Stimulated activated naive CD4-positive, alpha-beta T cell (primary cell): ENCODE data around the gene MPRIP.

Experiments
- DNase-seq, 6 experiments: peaks; one replicate each; lab custom pipeline; 2025; lab: John Stamatoyannopoulos, UW

MPRIP gene

DNA sequence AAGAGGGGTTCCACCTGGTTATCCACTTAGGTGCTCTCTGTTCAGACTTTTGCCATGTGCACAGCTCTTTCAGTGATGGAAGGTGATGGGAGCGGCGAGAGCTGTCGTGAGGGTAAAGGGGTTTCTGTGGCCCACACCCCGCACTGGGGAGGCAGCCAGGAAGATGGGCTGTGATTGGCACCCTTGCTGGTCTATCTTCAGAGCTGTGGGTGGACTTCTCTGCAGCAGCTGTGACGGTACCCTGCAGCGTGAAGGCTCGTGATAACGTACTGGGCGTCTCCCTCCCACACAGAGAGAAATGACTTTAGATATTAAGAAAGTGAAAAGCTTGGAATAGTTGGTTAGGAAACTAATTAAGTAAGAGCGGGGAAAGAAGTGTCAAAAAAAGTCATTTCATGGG, 45.8 kb downstream of the MPRIP start:
- no peak for DNase-seq

DNA sequence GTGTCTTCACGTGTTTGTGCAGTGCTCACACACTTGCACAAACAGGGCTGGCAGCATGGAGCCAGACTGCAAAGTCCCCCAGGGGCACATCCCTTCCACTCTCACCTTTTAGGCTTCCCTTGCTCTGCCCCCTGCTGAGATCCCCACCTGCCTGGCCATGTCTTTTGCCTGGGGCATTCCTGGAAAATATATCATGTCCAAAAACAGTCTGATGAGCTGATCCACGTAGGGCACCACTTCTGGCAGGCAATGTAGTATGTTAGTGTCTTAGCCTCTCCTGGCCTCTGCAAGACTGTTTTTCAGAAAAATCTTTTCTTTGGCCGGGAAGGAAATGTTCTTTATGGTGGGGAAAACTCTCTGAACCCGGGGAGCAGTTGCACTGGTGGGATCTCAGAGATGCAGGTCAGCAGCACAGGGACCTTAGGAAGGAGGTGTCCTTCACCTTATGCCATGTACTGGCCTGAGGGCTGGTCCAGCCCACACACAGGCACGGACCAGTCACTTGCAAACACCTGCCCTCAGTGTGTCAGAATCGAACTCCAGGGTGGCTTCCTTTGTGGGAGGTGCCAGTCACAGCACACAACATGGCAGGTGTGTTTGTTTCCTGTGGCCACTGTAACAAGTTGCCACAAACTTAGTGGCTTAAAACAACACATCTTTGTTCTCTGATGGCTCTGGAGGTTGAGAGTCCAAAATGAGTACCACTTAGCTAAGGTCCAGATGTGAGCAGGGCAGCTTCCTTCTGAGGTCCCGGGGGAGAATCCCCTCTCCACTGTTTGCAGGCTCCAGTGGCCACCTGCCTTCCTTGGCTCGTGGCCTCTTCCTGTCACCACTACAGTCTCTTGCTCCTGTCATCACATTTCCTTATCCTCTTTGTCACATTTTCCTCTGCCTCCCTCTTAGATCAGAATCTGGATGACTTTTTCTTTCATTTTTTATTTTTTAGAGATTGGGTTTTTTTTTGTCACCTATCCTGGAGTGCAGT, 46.6 kb downstream of the MPRIP start:
- no peak for DNase-seq

DNA sequence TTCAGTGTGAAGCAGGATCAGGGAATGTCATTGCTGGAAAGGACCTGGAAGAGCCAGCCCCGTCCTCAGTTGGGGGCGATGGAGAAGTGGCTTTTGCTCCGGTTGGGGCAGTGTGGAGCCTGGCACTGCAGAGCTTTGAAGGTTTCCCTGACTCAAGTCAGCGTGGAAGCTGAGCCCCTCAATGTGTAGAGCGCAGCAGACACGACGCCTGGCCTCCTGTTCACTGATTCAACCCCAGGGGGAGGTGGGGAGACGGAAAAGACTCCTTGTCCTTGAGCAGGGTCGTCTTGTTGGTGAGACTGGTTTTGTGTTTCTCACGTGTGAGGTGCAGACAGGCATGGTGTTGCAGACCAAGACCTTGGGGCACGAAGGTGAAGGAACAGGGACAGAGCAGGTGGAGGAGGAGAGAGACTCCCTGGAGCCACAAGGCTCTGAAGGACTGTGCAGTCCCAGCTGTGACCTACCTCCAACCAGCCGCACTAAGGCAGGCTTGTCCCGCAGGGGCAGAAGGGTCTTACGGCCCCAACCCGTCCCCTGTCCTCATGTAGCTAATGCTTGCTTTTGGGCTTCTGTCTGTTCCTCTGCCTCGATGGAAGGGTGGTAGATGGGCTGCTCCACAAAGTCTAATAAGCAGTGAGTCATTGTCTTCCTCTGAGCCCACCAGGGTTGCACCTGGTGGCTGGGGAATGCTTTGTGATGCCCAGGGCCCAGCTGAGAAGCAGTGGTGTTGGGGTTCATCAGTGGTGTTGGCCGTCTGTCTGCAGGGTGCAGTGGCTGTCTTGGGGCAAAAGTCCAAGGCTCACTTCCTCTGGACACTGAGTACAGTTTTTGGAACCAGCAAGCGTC, 47.8 kb downstream of the MPRIP start:
- no peak for DNase-seq

GRCh38 chr17:17090642-17091103, 48.4 kb downstream of the MPRIP start:
- DNase-seq, result no peak

- DNase-seq, result no peak
Observed at GRCh38 chr17:17091276-17091675, 49.0 kb downstream of the MPRIP start.

DNA sequence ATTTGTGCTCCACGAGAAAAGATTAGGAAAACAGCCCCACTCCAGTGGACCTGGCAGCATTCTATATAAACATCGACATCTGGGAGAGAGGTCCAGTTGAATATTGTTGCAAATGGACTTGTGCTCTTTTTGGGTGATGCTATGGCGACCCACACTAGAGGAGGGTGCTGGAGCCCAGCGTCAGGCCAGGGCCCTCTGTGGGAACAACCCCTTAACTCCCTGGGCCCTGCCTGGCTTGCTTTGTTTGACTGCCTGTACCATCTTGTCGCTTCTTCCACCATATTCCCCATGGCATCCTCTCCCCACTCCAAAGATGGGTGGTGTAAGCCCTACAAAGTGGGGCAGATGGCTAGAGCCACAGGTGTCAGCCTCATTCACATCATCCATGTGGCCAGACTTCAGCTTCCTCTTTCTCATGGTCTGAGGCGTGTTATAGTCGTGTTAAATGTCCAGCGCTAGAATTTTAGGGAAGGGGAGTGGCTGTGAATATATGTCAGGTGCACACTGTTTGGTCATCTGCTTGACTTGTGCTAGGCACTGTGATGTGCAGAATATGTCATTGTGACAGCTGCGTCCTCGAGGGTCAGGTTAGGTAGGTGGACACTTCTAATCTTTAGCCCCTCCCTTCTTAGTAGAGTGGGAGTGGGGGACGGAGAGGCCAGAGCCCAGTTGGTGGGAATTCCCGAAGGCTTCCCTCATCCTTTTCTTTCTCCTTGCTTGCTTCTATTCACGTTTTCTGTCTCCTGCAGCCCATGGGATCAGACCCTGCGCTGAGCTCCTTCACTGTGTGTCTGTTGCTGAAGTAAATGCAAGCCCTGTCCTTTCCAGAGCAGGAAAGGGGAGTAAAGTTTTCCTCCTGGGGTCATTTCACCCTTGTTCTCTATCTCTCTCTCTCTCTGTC, 49.8 kb downstream of the MPRIP start:
- no peak for DNase-seq

- no peak for DNase-seq
Observed at GRCh38 chr17:17093764-17094163, 51.5 kb downstream of the MPRIP start.

GRCh38 chr17:17096438-17097178, 54.4 kb downstream of the MPRIP start:
- DNase-seq, result no peak

GRCh38 chr17:17097763-17098345, 55.6 kb downstream of the MPRIP start:
- no peak for DNase-seq

- DNase-seq, result no peak
Observed at GRCh38 chr17:17098551-17099179, 56.4 kb downstream of the MPRIP start.

DNA sequence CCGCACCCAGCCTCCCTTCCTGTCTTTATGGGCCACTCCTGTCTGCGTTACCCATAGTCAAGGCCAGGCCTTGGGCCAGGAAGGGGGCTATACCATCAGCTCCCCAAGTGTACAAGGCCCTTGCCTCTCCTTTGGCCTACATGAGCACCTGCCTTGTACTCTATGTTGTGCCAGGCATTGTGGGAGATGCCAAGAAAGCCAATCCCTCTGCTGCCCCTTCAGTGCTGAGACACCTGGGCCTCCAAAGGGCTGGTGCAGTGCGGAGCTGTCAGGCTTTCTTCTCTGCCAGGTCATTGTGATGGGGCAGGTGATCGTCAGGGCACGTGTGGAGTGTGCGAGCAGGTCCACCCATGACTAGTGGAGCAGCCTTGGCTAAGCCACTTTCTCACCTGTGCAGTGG, 59.9 kb downstream of the MPRIP start:
- DNase-seq, result no peak

DNA sequence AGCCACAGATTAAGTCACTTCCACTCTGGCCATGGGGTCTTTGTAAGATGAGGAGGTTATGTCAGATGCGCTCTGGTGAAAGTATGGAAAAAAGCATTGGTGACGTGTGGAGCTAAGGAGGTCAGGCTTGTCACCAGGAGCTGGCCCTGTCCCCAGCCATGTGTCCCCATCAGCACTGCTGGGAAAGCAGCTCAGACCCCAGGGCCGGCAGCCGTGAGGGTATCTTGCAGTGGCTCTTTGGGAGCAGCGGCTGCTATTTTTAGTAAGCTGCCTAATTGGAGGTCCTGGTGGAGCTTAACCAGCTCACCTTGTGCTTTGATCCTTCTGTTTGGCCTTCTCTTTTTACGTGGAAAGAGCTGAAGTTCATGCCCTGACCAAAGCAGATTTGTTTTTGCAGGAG, 60.9 kb downstream of the MPRIP start:
- no peak for DNase-seq

DNA sequence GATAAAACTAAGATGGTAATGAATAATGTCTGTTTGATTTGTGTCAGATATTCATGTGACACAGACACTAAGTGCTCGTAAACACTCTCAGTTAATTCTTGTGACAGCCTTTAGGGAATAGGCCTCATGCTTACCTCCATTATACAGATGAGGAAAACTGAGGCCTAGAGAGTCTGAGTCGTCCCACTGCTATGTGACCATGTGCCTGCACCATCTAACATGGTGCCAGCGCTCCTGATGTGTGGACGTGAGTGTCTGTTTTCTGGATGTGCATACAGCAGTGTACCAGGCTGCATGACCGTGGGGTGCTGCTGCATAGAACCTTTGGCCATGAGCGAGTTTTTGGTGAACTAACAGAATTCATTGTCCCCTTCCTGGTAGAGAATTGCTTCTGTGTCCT, 61.8 kb downstream of the MPRIP start:
- no peak for DNase-seq

DNA sequence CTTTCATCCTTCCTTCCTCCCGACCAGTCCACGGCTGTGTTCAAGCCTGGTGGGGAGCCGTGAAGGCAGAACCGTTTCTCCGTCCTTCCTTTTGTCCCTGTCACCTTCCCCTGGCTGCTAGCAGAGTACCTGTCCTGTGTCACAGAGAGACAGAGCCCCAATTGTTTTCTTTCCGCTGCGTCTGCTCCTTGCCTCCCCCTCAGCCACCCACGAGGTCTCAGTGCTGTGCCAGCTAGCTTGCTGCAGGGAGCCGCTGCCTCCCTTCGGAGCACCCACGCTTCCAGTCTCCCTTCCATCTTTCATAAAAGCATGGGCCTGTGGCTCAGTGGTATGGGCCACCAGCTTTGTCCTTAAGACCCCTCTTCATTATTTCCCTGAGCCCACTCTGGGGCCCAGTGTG, 62.2 kb downstream of the MPRIP start:
- no peak for DNase-seq

GRCh38 chr17:17105976-17106375, 63.7 kb downstream of the MPRIP start:
- DNase-seq, result no peak

DNA sequence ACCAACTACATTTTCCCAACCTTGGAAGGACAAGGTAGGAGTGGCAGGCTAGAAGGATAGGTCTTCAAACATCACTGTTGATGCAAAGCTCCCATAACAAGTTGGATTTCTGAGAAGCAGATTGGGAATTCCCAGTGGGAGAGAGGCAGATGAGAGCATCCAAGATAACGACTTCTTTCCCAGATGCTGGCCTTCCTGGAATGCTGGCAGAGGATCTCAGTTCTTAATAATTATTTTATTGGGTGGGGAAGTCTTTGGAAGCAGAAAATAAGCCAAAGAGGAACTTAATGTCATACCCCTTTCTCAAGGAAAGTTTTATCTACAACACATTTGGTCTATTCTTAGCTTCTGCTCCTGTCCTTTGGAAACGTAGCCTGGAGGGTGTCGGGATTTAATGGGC, 64.5 kb downstream of the MPRIP start:
- no peak for DNase-seq

DNA sequence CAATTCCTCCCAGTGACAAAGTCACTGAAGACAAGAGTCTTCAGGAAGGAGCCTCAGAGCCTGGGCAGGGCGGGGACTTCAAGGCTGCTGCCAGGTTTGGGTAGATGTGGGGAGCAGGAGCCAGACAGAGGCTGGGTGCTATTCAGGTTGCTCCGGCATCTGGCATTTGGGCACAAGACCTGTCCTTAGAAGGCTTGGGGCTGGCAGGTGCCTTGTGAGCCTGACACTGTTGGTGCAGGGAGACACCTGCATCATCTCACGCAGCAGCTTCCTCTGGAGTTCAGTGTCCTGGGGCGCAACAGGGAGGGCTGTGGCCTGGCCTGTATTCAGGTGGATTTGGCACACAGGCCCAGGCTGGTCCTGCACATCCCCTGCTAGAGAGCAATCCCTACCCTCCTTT, 65.0 kb downstream of the MPRIP start:
- no peak for DNase-seq

- no peak for DNase-seq
Observed at GRCh38 chr17:17107891-17108431, 65.7 kb downstream of the MPRIP start.

DNA sequence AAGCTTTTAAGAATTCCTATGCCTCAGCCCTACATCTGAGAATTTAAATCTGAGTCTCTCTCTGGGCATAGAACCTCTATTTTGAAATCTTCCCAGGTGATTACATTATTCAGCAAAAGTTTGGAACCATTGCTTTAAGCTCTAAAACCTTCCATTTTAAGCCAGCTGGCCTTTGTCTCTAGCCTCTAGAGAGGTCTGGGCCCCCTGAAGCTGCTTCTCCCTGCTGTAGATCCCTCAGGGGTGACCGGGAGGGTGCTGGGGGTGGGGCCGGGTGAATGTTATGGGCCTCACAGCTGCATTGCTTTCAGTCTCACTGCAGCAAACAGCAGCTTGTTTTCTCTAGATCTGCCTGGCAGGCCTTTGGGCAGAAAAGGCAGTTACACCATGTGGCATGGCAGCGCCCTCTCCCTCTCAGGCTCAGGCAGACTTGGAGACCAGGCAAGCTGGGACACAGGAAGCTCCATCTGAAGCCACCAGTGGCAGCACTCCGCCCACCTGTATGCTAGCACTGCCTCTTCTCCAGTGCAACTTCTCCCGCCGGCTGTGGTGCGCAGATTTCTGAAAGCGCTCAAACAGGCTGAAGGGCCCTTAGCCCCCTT, 66.3 kb downstream of the MPRIP start:
- DNase-seq, result no peak

- DNase-seq, result no peak
Observed at GRCh38 chr17:17109256-17109655, 67.0 kb downstream of the MPRIP start.
